GM19395 (cell line): ENCODE data around the gene SIK3.
"Not testable (repeated sequence)": the region's sequence is repeated elsewhere in the genome, so short reads cannot be mapped to it uniquely, and the experiment has no call there.

Experiments
- ATAC-seq: cut with Tn5 transposase; IDR thresholded peaks from one replicate; pipeline ENCODE4 v1.9.1; 2021; ENCODE audit warnings: mild to moderate bottlenecking, moderate library complexity; ENCODE audit not compliant: unreplicated experiment

SIK3 gene

DNA sequence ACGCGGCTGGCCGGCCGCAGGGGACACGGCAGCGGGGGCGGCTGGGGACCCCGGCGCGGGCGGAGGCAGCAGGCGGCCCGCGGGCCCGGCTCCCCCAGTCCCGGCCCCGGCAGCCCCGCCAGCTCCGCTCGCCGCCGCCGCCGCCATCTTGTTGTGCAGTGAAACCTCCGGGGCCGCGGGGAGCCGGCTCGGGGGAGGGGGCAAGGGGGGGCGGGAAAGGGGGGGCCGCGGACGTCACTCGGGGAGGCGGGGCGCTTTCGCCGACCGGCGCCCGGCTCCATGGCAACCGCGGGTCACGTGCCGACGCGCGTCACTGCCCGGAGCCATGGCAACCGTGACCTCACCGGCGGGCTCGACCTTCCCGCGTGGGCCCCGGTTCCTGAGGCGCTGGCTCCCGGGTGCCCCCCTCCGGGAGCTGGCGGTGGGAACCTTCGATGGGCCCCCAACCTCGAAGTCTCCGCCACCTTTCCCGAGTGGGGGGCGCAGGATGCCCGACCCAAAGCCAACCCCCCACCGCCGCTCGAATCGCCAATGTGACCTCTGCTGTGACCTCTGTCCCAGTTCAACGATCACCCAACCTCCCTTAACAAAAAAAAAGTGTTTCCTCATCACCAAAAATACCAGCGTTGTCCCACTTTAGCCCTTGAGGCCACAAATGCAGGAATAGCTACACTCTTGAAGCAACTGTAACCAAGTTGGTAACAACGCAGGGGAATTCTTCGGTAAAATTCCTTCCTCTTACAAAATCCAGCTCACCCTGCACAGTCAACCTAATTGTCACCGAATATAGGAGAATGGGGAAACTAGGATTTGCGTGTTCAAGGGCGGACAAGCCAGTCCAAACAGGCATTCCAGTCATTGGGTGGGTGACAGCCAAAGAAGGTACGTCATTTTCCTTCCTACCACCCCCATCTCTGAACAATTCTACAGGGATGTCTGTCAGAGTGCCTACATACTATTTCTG, at the start of gene SIK3:
Gene SIK3 (minus strand): TSS at position 160 of the 964 bp plus-strand sequence. CDS start 13 bp downstream, at position 147.
- peak; percentile 67 for ATAC-seq

DNA sequence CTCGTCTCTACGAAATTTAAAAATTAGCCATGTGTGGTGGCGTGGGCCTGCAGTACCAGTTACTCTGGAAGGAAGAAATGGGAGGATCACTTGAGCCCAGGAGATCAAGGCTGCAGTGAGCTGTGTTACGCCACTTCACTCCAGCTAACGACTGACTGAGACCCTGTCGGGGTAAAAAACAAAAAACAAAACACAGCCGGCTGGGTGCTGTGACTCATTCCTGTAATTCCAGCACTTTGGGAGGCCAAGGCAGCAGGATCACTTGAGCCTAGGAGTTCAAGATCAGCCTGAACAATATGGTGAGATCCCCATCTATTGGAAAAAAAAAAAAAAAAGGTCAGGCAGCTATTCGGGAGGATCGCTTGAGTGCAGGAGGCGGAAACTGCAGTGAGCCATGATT, 48.3 kb upstream of the SIK3 start:
- ATAC-seq: no peak

DNA sequence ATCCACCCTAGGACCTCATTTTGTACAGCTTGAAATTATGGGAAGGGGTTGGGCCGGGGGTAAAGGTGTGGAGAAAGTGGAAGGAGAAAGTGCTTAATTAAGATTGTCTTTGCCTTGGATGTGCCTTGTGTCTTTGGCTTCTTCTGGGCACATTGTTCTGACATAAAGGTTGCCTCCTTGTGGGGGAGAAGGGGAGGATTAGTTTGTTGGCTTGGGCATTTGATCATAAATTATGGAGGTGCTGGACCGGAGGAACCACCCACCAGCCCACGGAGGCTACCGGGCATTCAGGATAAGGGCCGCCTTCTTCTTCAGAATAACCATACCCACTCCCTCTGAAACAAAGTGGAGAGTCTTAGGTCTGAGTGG, 47.1 kb upstream of the SIK3 start:
- no peak for ATAC-seq

DNA sequence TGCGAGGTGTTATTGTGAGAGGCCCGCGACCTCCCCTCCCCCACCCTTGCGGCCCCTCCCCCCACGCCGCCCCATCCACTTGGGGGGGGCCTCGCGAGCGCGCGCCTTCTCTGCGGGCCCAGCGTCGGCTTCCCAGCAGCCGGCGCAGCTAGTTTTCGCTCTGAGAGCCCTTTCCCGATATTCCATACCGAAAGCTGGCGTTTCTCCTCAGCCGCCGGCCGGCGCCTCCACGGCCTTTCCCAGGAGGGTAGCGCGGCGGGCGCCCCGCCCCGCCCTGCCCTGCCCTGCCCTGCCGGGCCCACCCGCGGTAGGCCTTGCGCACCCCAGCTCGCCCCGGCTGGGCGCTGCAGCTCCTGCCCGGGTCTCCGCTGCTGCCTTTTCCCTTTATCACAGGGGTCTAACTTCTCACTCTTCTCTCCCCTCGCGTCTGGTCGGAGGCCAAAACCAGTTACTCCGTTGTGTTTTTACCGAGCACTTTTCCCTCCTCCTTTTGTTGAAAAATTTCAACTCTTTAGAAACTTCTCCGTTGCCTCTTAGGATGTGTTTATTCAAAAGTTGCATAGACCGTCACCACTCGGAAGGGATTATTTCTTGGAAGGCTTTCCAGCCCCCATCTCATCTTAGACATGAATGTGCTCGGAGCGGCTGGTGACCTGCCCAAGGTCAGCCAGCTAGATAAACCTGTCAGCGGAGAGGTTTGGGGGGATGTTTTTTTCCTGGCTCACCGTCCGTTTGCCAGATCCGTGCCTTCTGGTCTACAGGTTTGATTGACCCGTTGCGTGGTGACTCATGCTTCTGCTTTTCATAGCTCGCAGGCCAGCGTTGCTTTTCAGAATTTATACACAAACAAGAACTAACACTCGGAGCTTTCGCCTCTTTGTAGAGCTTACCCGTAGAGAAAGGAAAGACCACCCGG, 46.5 kb upstream of the SIK3 start:
- ATAC-seq: peak; percentile 55

DNA sequence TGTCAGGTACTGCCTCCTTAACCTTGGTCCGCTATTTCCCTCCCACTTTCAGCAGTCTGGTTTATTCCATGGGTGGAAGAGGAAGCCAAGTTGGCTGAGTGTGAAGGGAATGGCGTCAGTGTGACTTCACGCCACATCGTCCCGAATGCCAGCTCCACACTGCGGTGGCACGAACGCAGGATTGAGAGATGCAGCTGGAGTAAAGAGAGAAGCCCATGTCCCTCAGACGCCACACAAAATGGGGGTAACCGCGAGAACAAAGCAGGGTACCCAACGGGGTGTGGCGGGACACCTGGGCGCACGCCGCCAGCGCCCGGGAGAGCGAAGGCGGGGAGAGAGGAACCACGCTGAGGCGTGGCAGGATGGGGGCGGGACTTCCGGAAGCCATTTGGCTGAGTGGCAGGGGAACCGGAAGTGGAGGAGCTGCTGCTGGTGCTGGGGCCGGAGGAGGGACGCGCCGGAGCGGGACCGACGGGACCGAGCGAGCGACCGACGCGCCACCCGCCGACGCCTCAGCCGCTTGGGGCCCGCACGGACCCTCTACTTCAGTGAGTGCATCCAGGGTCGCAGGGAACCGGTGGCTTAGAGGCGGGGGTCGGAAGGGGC, 45.7 kb upstream of the SIK3 start, which contains the start of gene PAFAH1B2:
Gene PAFAH1B2 (plus strand): TSS at position 417 of the 606 bp plus-strand sequence. CDS start 8,161 bp downstream, outside the sequence.
- peak; percentile 97 for ATAC-seq

DNA sequence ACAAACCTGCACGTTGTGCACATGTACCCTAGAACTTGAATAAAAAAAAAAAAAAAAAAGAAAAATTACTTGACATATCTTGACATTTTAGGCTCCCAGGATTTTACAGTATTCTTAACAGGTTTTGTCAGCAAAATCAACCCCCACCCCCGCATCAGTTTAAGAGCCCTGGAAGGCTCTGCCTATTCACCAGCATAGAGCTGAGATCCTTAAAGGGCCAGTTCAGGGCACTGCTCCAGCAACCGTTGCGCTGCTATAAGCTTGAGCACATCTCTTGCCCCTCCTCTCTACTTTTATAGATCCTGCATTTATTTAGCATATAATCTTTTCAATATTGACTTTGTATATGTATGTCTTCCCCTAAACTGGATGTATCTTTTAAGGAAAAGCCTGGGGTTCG, 45.2 kb upstream of the SIK3 start:
- no peak for ATAC-seq

DNA sequence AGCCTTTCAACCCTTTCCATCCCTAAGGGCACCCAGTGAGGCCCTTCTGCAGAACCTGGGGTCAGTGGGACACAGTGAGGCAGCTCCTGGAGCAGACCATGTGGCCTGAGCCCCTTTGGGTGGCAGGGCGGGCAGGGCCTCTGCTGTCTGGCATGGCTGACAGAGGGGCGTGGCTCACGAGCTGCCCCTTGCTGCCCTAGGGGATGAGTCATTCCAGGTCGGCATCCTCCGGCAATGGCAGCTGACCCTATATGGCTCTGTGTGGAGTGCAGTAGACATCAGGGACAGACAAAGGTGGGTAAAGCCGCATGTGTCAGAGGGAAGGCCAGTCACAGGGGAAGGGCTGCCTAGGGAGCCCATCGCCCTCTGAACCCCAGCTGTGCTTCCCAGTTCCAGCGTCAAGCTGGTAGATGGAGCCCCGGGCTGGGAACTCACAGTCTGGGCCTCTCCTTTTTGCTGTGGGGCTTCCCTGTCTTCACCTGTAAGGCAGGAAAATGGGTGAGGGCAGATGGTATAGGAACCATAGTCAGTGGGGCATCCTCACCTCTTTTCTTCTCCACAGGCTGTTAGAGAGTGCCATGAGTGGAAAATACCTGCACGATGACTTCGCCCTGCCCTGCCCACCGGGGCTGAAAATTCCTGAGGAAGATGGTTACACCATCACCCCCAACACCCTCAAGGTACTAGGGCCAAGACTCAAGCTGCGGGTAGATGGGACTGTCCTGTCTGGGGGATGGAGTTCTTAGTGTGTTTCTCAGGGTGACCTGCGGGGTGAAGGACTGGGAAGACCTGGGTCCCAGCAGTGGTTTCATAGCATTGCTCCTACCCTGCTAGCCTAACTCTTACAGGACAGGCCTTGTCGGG, 39.2 kb upstream of the SIK3 start:
- not testable (repeated sequence) for ATAC-seq

DNA sequence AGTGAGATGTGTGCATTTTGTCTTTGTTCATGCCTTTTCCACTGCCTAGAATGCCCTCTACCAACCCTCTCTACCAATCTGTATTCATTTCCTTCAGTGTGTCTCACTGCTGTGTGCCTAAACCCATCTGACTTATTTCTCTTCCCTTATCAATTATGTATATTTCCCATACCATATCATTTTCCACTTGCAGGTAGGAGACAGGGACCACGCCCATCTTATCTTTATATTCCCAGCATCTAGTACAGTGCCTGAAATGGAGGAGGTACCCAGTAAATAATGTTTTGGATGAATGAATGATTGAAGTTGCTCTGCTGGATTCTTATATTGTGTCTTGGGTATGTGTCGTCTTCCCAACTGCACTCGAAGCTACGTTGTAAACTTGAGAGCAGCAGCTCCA, 36.8 kb upstream of the SIK3 start:
- not testable (repeated sequence) for ATAC-seq

DNA sequence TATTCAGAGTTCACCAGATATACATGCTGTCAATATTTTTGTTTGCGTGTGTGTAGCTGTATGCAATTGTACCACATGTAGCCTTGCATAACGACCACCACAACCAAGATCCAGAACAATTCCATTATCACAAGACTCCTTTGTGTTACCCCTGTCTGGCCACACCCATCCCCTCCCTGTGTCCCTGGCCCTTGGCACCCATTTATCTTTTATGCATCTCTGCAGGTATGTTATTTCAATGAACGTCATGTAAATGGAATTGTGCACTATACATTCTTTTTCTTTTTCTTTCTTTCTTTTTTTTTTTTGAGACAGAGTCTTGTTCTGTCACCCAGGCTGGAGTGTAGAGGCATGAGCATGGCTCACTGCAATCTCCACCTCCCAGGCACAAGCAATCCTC, 36.2 kb upstream of the SIK3 start:
- no peak for ATAC-seq

DNA sequence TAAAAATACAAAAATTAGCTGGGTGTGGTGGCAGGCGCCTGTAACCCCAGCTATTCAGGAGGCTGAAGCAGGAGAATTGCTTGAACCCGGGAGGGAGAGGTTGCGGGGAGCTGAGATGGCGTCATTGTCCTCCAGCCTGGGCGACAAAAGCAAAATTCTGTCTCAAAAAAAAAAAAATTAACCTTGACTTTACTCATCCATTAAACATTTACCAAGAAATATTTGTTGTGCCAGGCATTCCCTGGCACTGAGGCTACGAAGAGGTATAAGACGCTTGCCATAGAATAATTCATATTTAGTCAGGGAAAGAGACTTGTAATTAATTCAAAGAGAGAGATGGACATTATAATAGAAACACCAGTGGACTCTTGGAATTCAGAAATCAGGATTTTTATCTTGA, 32.7 kb upstream of the SIK3 start:
- no peak for ATAC-seq

DNA sequence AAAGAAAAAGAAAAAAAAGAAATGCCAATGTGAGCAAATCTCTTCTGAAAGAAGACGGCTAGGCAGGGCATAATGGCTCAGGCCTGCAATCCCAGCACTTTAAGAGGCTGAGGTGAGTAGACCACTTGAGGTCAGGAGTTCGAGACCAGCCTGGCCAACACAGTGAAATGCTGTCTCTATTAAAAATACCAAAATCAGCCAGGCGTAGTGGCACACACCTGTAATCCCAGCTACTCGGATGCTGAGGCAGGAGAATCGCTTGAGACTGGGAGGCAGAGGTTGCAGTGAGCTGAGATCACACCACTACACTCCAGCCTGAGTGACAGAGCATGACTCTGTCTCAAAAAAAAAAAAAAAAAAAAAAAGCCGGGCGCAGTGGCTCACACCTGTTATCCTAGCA, 32.2 kb upstream of the SIK3 start:
- ATAC-seq: not testable (repeated sequence)

DNA sequence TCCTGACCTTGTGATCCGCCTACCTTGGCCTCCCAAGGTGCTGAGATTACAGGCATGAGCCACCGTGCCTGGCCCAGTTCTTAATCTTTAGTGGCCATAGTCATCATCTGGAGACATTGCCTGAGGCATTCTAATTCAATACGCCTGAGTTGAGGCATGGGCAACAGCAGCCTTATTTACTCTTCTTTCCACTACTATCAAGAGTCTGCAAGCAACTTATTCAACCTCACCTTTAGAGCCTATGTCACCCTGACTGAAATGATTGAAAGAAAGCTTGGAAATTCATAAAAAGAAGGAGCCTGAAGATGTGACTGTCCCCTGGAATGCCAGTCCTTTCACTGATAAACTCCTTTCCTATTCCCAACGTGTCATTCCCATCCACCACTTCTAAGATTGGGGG, 30.1 kb upstream of the SIK3 start:
- ATAC-seq: no peak

DNA sequence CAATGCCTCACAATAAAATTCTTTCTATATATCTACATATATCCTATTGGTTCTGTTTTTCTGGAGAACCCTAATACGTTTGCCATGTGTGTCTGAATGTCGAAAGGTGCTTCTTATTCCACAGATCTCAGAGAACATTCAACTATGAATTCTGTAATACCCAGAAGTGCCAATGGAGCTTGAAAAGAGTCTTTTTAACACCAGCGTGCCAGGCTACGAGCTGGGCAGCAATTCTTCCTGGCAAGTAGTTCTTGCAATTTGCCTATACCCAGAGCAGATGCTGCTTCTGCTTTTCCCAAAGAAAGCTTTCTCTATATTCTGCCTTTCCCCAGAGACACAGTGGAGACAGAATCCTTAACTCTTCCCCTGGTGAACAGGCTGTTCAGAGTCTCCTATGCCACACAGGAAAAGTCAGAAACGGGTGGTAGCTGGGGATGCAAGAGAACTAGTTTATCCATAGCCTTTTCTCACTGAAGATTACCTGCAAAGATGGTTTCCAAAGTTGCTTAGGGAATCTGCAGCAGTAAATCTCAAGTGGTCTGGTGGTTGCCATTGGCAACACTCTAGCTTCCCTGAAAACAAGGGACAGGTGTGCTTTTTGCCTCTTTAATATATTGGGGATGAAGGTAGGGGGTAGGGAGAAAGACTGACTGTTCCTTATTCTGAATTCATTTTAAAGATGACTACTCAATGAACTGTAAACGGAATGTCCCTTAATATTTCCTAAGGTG, 29.1 kb upstream of the SIK3 start:
- no peak for ATAC-seq

DNA sequence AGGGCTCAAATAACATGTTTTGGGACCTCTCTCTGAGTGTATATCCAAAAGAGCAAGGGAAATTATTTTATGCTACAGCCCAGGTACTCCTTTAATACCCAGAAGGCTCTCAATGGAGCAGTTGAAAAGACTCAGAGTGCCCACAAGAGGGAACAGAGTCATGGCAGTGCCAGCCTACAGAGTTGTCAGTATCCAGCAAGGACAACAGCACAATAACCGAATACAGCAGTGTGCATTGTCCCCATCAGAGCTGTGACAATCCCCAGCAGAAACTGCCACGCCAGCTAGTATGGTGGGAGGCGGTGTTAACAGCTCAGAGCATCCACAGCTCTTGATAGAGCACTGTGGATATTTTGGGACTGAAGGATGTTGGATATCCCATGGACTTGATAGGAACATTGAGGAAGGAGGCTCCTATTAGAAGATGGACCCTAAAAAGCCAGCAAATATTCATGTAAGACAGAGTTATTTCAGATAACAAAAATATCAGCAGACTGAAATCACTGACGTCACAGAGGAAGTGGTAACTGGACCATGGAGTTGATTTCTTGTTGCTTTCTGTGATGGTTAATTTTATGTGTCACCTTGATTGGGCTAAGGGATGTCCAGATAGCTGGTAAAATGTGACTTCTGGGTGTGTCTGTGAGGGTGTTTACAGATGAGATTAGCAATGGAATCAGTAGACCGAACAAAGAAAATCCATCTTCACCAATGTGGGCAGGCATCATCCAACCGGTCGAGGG, 28.2 kb upstream of the SIK3 start:
- no peak for ATAC-seq

DNA sequence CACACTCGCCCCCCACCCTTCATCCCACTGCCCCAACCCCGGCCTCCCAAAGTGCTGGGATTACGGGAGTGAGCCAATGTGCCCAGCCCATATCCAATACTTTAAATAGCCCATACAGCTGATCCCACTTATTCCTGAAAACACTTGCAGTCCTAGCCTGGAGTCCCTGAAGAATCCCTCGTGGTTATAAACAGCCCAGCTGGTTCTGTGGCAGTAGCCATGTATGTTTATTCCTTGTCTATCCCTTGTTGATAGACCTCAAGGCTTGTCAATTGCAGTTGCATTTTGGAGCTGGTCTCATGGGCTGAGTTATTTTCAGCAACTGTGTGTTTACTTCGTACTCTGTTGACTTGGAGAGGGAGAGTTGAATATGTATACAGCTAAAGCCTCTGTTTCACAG, 24.3 kb upstream of the SIK3 start:
- no peak for ATAC-seq

DNA sequence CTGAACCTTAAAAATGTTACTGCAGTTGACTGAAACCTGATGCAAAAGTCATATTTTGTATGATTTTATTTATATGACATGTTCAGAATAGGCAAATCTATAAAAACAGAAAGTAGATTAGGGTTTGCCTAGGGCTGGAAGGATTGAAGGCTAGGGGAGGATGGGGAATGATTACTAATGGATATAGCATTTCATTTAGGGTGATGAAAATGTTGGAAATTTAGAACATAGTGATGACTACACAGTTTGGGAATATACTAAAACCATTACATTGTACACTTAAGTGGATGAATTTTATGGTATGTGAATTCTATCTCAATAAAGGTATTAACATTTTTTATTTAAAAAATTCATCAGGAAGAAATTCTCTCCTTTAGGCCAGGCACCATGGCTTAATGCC, 22.9 kb upstream of the SIK3 start:
- ATAC-seq: no peak

DNA sequence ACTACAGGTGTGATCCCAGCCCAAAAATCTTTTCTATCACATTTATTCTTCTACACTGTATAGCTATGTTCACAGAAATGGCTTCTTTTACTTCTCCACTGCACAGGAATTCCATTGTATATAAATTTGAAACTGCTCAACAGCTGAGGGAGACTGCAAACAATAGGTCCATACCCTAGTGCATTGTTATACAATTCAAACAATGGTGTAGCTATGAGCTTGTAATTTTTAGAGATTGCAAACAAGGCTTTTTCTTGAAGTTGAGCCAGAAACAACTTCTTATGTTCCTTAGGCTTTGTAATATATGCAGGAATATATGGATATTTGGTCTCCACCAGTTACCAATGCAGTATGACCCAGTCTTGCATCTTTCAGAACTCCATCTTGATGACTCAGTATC, 19.5 kb upstream of the SIK3 start:
- ATAC-seq: no peak

DNA sequence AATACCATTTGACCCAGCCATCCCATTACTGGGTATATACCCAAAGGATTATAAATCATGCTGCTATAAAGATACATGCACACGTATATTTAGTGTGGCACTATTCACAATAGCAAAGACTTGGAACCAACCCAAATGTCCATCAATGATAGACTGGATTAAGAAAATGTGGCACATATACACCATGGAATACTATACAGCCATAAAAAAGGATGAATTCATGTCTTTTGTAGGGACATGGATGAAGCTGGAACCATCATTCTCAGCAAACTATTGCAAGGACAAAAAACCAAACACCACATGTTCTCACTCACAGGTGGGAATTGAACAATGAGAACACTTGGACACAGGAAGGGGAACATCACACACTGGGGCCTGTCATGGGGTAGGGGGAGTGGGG, 14.7 kb upstream of the SIK3 start:
- not testable (repeated sequence) for ATAC-seq

DNA sequence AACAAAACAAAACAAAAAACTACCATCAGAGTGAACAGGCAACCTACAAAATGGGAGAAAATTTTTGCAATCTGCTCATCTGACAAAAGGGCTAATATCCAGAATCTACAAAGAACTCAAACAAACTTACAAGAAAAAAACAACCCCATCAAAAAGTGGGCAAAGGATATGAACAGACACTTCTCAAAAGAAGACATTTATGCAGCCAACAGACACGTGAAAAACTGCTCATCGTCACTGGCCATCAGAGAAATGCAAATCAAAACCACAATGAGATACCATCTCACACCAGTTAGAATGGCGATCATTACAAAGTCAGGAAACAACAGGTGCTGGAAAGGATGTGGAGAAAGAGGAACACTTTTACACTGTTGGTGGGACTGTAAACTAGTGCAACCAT, 14.3 kb upstream of the SIK3 start:
- ATAC-seq: not testable (repeated sequence)
